PC-9 (cell line): ENCODE measurements around the gene KRTAP1-1.

Experiments used
- CTCF ChIP-seq: fragments of 200-600 bp; sonication (generic); conservative IDR thresholded peaks from 2 replicates; pipeline ENCODE4 v1.6.1; 2017; ENCODE audit warnings: mixed run types, antibody characterized with exemption, mild to moderate bottlenecking, moderate library complexity
- EZH2 ChIP-seq: fragments of 200-600 bp; sonication (generic); IDR thresholded peaks from 2 replicates; pipeline ENCODE4 v1.8.0; 2017; ENCODE audit warnings: antibody characterized with exemption, low read depth

- TF ChIP-seq CTCF (no peak), EZH2 (no peak)
Observed at GRCh38 chr17:41009936-41010335, 31.3 kb downstream of the KRTAP1-1 start.
